Measurements from ENCODE around the gene POLR3GL. TPM values are rescaled to one million over a fixed set of nuclear protein-coding genes. Genes with fewer than 3 reads are reported as not detected.

The POLR3GL gene
- total RNA-seq, 3 donors from 2014 or later, result 11.7 to 14.5 (median 13.9) TPM

DNA sequence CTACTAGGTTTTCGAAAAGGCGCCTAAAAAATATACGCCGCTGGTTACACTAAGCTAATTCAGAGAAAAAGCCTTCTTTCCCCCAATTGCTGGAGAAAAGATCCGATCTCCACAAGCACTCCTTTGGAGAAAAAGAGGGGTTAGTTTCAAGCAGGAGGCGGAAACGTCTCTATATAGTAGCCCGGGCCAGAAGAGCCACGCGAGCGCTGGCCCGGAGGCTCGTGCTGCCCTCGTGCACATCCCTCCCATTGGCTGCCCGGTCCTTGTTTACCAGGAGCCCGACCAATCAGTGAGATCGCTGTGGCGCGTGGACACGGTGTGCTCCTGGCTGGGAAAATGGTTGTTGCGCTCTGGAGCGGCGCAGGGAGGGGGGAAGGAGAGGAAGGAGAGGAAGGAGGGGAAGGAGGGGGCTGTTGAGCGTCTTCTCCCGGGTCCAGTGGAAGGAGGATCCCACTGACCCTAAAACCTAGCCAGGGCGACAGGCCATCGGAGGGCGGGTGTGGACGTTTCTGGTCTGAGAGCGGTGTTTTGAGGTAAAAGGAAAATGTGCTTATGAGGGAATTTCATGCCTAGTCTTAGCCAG is 32.0 kb downstream of the POLR3GL start, which contains the start of gene TXNIP:
TXNIP (minus strand) TSS at position 147 of the 583 bp plus-strand sequence. CDS start 313 bp downstream, outside the sequence.
- H3K4me3 Mint-ChIP-seq, result peak within 1 kb of the TSS; percentile 85
- ATAC-seq, result peak; percentile 91 to 92
- no peaks in the 10 kb centered on the region for H3K27me3 Mint-ChIP-seq (ENCODE audit: low read depth)
- peaks cover 72% of the 10 kb centered on the region for H3K4me1 Mint-ChIP-seq (ENCODE audit: low read depth)
- DNase-seq, result peak; percentile 79
- peaks cover 31% of the 10 kb centered on the region for H3K36me3 Mint-ChIP-seq (ENCODE audit: insufficient read depth)
- H3K9me3 Mint-ChIP-seq, result no peaks in the 10 kb centered on the region

GRCh38 chr1:145997016-145997717 is 32.7 kb downstream of the POLR3GL start:
- peak; percentile 62 to 65 for ATAC-seq
- H3K4me3 Mint-ChIP-seq, result peak overlapping the region; percentile 85
- H3K9me3 Mint-ChIP-seq, result no peaks in the 10 kb centered on the region
- peaks cover 31% of the 10 kb centered on the region for H3K36me3 Mint-ChIP-seq (ENCODE audit: insufficient read depth)
- H3K4me1 Mint-ChIP-seq (ENCODE audit: low read depth), result peaks cover 73% of the 10 kb centered on the region
- H3K27me3 Mint-ChIP-seq (ENCODE audit: low read depth), result no peaks in the 10 kb centered on the region
- peak; percentile 44 for DNase-seq

DNA sequence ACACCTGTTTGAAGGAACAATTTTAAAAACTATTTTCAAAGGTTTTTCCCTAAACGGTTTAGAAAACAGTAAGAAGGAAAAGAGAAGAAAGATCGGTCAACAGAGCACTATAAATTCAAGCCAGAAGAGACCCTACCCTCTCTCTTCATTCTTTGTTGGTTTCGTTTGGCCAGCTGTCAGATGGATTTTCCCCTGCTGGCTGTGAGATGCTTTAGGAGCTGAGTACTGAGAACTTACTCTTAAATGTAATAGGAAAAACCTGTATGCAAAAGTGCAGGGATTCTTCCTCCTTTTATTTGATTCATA is 33.2 kb downstream of the POLR3GL start:
- Mint-ChIP-seq H3K27me3 (ENCODE audit: low read depth) (no peaks in the 10 kb centered on the region), H3K9me3 (no peaks in the 10 kb centered on the region), H3K36me3 (ENCODE audit: insufficient read depth) (peaks cover 29% of the 10 kb centered on the region), H3K4me3 (peak overlapping the region; percentile 85), H3K4me1 (ENCODE audit: low read depth) (peaks cover 69% of the 10 kb centered on the region)
- ATAC-seq (no peak), DNase-seq (no peak)

DNA sequence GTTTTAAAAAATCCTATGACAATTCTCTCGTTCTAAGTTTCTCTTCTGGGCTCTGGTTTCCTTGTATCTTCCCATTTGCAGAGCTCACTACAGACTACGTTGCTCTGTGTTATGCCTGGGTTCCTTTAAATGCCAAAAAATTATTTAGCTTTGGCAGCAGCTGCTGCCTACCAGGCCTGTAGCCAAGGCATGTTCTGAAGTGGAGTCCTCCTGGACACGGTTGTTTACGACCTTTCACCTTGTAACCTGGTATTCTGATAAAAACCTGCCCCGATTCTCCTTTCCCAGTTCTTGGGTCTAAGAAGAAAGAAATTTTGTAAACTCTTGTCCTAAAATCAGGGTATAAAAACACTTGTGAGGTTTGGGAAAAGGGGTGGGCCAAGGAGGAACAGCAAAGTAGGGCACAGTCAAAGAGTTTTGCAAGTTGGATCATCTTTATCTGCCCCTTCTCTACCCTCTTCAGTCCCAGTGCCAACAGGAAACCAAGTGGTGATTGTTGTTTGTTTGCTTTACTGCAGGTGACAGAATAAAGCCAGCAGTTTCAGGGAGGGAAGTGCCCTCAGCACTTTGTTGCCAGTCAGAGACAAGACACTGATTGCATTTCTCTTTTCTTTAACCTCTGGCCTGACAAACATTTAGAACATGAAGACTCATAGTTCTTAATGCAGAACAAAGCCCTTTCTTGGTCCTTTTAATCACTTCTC is 35.0 kb downstream of the POLR3GL start:
- Mint-ChIP-seq H3K36me3 (ENCODE audit: insufficient read depth) (peaks cover 10% of the 10 kb centered on the region), H3K4me1 (ENCODE audit: low read depth) (peaks cover 64% of the 10 kb centered on the region), H3K27me3 (ENCODE audit: low read depth) (no peaks in the 10 kb centered on the region), H3K4me3 (peak overlapping the region; percentile 85), H3K9me3 (no peaks in the 10 kb centered on the region)
- ATAC-seq, result no peak
- DNase-seq, result no peak

- Mint-ChIP-seq H3K36me3 (ENCODE audit: insufficient read depth) (no peaks in the 10 kb centered on the region), H3K9me3 (no peaks in the 10 kb centered on the region), H3K4me3 (no peak overlapping the region), H3K4me1 (ENCODE audit: low read depth) (peaks cover 79% of the 10 kb centered on the region), H3K27me3 (ENCODE audit: low read depth) (no peaks in the 10 kb centered on the region)
- ATAC-seq (no peak), DNase-seq (no peak)
Measured at GRCh38 chr1:146001709-146002108, 37.2 kb downstream of the POLR3GL start.

DNA sequence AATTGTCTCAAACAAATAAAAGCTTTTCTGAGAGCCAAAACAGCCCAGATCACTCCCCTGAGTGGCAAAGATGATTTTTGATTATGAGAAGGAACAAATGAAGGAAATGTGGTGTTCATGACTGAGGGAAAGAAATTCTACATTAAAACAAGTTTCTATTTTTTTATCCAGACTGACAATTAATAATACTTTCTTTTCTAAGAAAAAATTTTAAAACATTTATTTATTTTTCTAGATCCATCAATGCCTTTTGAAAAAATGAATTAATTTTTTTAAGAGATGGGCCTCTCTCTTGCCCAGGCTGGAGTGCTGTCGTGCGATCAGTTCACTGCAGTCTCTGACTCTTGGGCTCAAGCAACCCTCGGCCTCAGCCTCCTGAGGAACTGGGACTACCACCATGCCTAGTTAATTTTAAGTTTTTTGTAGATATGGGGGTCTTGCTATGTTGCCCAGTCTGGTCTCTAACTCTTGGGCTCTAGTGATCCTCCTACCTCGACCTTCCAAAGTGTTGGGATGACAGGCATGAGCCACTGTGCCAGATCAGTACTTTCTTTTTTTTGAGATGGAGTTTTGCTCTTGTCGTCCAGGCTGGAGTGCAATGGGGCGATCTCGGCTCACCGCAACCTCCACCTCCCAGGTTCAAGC is 43.1 kb downstream of the POLR3GL start:
- H3K4me3 Mint-ChIP-seq, result no peak overlapping the region
- H3K36me3 Mint-ChIP-seq (ENCODE audit: insufficient read depth), result no peaks in the 10 kb centered on the region
- no peak for DNase-seq
- no peaks in the 10 kb centered on the region for H3K27me3 Mint-ChIP-seq (ENCODE audit: low read depth)
- ATAC-seq, result no peak
- no peaks in the 10 kb centered on the region for H3K9me3 Mint-ChIP-seq
- peaks cover 38% of the 10 kb centered on the region for H3K4me1 Mint-ChIP-seq (ENCODE audit: low read depth)

DNA sequence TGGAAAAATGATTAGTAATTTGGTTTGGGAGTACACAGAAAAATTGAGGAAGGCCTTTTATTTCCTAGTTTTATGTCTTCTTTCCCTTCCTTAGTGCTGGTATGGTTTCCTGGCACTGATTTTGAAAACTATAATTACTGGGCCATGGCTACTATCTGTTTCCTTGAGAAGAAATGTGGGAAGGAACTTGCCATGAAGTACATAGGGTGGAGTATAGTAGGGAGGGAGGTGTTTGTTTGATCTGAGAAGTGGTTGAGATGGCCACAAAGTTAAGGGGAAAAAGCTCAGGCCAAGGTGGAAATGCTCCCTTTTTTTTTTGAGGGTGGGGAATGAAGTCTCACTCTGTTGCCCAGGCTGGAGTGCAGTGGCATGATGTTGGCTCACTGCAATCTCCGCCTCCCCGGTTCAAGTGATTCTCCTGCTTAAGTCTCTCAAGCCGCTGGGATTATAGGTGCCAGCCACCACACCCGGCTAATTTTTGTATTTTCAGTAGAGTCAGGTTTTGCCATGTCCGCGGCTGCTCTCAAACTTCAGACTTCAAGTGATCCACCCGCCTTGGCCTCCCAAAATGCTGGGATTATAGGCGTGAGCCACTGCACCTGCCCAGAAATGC is 45.7 kb downstream of the POLR3GL start:
- no peak for DNase-seq
- H3K4me3 Mint-ChIP-seq, result no peak overlapping the region
- H3K9me3 Mint-ChIP-seq, result no peaks in the 10 kb centered on the region

DNA sequence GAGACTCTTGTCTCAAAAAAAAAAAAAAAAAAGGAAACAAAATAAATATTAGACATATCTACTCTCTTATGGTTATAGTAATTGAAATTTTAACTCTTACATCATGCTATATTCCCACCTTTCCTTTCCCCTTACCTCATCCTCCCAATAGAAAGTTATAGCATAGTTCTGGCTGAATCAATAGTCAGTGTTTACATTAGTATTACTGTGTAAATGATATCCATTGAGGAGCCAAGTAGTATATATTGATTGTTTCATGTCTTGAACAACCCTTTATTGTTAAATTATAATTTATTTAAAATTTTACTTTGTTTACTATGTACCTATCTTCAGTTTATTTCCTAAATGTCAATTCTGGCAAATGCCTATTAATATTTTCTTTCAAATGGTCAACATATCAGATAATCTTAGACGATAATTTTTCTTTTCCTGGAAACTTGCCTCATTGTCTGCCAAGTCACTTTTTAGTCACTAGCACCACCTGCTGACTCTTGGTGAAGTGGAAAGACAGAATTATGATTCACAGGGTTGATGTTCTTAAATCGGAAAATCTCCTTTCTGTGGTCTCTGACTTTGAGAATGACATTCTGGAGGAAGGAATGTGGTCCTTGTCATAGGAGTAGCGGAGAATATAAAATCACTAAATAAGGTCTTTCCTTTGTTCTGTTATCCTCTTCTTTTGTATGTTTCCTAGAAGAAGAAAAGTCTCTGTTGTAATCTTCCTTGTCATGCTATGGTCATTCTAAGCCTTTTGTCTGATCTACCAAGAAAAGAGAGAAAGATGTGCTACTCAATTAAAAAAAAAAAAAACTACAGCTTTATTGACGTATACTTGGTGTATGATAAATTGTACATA is 48.4 kb downstream of the POLR3GL start:
- no peaks in the 10 kb centered on the region for H3K36me3 Mint-ChIP-seq (ENCODE audit: insufficient read depth)
- ATAC-seq, result peak; percentile 84 to 87
- no peaks in the 10 kb centered on the region for H3K9me3 Mint-ChIP-seq
- H3K27me3 Mint-ChIP-seq (ENCODE audit: low read depth), result peaks cover 9% of the 10 kb centered on the region
- DNase-seq, result peak; percentile 51
- no peak overlapping the region for H3K4me3 Mint-ChIP-seq
- peaks cover 5% of the 10 kb centered on the region for H3K4me1 Mint-ChIP-seq (ENCODE audit: low read depth)

More for the DNA sequence above, 45.7 kb downstream of the POLR3GL start:
- Mint-ChIP-seq H3K36me3 (ENCODE audit: insufficient read depth) (no peaks in the 10 kb centered on the region), H3K4me1 (ENCODE audit: low read depth) (peaks cover 22% of the 10 kb centered on the region), H3K27me3 (ENCODE audit: low read depth) (peaks cover 2% of the 10 kb centered on the region)
- no peak for ATAC-seq

DNA sequence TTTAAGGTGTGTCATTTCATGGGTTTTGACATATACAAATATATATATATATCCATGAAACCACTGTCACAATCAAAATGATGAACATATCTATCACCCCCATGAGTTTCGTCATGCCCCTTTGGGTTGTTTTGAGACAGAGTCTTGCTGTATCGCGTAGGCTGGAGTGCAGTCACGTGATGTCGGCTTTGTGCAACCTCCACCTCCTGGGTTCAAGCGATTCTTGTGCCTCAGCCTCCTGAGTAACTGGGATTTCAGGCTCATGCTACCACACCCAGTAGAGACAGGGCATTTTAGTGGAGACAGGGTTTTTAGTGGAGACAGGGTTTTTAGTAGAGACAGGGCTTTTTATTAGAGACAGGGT is 49.1 kb downstream of the POLR3GL start:
- H3K4me1 Mint-ChIP-seq (ENCODE audit: low read depth), result peaks cover 5% of the 10 kb centered on the region
- DNase-seq, result no peak
- no peak for ATAC-seq

DNA sequence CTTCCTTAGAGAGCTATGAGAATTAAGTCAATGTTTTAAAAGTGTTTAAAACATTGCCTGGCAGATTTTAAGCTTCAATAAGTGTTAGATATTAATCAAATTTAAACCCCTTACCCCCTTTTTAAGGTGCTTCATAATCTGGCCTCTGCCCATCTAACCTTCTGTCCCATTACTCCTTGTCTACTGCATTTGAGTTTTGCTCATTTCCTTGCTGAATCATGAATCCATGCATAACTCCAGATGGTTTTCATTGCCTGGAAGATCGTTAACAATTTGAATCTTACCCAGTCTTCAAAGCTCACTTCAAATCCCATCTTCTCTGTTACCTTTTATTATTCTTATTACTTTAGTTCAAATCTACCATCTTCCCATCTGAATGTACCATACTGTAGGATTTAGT is 52.4 kb downstream of the POLR3GL start:
- Mint-ChIP-seq H3K9me3 (no peaks in the 10 kb centered on the region), H3K4me3 (no peak overlapping the region), H3K27me3 (ENCODE audit: low read depth) (peaks cover 39% of the 10 kb centered on the region), H3K4me1 (ENCODE audit: low read depth) (peaks cover 12% of the 10 kb centered on the region), H3K36me3 (ENCODE audit: insufficient read depth) (no peaks in the 10 kb centered on the region)
- ATAC-seq (no peak), DNase-seq (no peak)

More for the DNA sequence above, 49.1 kb downstream of the POLR3GL start:
- H3K27me3 Mint-ChIP-seq (ENCODE audit: low read depth), result peaks cover 13% of the 10 kb centered on the region
- H3K9me3 Mint-ChIP-seq, result no peaks in the 10 kb centered on the region
- no peak overlapping the region for H3K4me3 Mint-ChIP-seq
- no peaks in the 10 kb centered on the region for H3K36me3 Mint-ChIP-seq (ENCODE audit: insufficient read depth)

DNA sequence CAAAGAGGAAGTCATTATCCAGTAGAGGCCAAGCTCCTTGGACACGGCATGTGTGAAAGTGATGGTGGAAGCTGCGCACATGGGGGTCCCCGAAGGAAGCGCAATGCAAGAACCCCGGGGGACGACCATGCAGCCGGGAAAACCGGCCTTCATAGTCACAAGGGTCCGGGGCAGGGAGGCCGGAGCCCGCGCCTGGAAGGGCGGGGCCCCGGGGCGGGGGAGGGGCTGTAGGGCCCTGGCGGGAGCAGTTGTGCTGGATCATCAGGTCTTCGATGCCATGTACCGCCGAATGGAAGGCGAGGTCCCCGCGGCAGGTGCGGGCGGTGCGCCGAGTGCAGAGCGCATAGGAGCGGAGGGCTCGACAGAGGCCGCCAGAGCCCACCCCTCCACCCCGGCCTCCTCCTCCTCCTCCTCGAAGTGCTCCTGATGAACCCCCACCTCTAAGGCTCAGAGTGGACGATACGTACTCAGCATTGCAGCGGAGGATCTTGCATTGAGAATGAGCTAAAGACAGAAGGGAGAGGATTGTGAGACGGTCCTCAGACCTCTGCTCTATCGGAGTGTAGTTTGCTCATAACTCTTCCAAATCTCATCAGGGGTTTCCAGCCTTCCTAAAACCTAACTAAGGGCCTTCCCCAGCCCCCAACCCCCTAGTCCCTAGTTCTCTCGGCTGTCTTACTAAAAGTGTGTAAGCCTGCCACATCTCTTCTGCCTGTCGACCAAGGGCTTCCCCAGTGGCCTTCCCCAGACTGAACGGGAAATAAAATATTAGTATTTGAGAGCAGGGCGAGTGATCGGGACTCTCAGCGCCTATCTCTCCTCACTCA is 55.0 kb downstream of the POLR3GL start:
- H3K4me1 Mint-ChIP-seq (ENCODE audit: low read depth), result peaks cover 8% of the 10 kb centered on the region
- ATAC-seq, result peak; percentile 62 to 73
- H3K9me3 Mint-ChIP-seq, result no peaks in the 10 kb centered on the region
- no peaks in the 10 kb centered on the region for H3K36me3 Mint-ChIP-seq (ENCODE audit: insufficient read depth)
- peaks cover 43% of the 10 kb centered on the region for H3K27me3 Mint-ChIP-seq (ENCODE audit: low read depth)
- DNase-seq, result no peak
- H3K4me3 Mint-ChIP-seq, result peak overlapping the region; percentile 35

- Mint-ChIP-seq H3K36me3 (ENCODE audit: insufficient read depth) (no peaks in the 10 kb centered on the region), H3K4me3 (no peak overlapping the region), H3K4me1 (ENCODE audit: low read depth) (peaks cover 8% of the 10 kb centered on the region), H3K9me3 (no peaks in the 10 kb centered on the region), H3K27me3 (ENCODE audit: low read depth) (peaks cover 42% of the 10 kb centered on the region)
- ATAC-seq (peak in 1 of 2 donors; percentile 10), DNase-seq (no peak)
Measured at GRCh38 chr1:146020058-146021049, 55.9 kb downstream of the POLR3GL start.

Measured in activated T-cell treated with anti-CD3 and anti-CD28 coated beads, Interleukin-2, amount 50 U/mL, for 4 hours (primary cell).